GM06990 (cell line): ENCODE data around the gene SMIM17.

Source experiments
- DNase-seq: peaks from one replicate; pipeline ENCODE4 v3.0.0-alpha.2; 2011; ENCODE audit not compliant: insufficient read length; ENCODE audit errors: extremely low read depth
- H3K27me3 ChIP-seq: replicated peaks from 2 replicates; pipeline ENCODE4 v1.6.0; 2011; ENCODE audit warnings: low read length; ENCODE audit not compliant: control insufficient read depth, insufficient read depth
- H3K36me3 ChIP-seq: 2 replicates; pipeline ENCODE4 v1.5.1; 2011; ENCODE audit warnings: low read length; ENCODE audit not compliant: control insufficient read depth, insufficient read depth
- H3K4me3 ChIP-seq: replicated peaks from 2 replicates; pipeline ENCODE4 v1.5.1; 2011; ENCODE audit warnings: low read depth, mild to moderate bottlenecking, control low read depth, low read length
- TF ChIP-seq, protein P1 (sequence below): IDR thresholded peaks from 2 replicates; pipeline ENCODE4 v1.5.1; 2011; ENCODE audit warnings: low read length, control low read depth, mild to moderate bottlenecking, inconsistent platforms; ENCODE audit not compliant: insufficient read depth, poor library complexity, severe bottlenecking

Gene SMIM17

DNA sequence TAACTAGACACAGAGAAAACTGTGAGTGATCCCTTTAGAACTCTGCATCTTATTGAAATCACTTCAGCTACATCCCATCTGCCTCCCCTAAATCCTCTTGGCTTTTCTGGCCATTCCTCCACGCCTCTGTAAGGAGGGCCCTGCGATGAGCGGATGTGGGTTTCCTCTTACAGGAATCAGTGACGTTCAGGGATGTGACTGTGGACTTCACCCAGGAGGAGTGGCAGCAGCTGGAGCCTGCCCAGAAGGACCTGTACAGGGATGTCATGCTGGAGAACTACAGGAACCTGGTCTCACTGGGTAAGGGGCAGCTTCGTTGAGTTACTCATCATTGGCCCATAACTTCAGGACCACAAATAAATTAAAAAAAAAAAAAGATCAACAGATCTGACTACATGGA, 29.3 kb upstream of the SMIM17 start:
- Histone ChIP-seq H3K27me3 (no peaks in the 10 kb centered on the region), H3K4me3 (no peak overlapping the region), H3K36me3 (no peaks in the 10 kb centered on the region)
- no peak for DNase-seq
- TF ChIP-seq, protein P1, sequence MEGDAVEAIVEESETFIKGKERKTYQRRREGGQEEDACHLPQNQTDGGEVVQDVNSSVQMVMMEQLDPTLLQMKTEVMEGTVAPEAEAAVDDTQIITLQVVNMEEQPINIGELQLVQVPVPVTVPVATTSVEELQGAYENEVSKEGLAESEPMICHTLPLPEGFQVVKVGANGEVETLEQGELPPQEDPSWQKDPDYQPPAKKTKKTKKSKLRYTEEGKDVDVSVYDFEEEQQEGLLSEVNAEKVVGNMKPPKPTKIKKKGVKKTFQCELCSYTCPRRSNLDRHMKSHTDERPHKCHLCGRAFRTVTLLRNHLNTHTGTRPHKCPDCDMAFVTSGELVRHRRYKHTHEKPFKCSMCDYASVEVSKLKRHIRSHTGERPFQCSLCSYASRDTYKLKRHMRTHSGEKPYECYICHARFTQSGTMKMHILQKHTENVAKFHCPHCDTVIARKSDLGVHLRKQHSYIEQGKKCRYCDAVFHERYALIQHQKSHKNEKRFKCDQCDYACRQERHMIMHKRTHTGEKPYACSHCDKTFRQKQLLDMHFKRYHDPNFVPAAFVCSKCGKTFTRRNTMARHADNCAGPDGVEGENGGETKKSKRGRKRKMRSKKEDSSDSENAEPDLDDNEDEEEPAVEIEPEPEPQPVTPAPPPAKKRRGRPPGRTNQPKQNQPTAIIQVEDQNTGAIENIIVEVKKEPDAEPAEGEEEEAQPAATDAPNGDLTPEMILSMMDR = no peak

DNA sequence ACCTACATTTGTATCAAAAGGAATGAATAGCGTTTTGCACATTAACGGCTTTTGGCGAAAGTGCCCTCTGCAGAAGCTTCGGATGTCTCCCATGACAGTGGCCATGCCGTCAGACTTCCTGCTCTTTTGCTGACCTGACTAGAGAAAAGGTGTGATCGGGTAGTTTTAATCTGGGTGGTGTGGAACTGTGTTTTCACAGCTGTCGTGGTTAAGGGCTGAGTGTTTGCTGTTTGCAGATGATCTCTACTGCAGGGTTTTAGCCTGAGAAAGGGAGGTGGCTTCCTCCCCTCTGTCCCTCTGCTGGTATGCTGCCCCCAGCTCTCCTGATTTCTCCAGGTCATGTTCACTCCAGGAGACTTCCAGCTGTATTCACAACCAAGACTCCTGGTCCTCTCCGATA, 25.4 kb upstream of the SMIM17 start:
- H3K27me3 ChIP-seq = no peaks in the 10 kb centered on the region
- peaks cover 2% of the 10 kb centered on the region for H3K36me3 ChIP-seq
- no peak for DNase-seq
- no peak overlapping the region for H3K4me3 ChIP-seq
- TF ChIP-seq, protein P1 = no peak

GRCh38 chr19:56619121-56619520, 23.8 kb upstream of the SMIM17 start:
- peaks cover 2% of the 10 kb centered on the region for H3K36me3 ChIP-seq
- TF ChIP-seq, protein P1 = no peak
- H3K27me3 ChIP-seq = no peaks in the 10 kb centered on the region
- no peak overlapping the region for H3K4me3 ChIP-seq
- DNase-seq = no peak

GRCh38 chr19:56622374-56622773, 20.6 kb upstream of the SMIM17 start:
- Histone ChIP-seq H3K4me3 (no peak overlapping the region), H3K36me3 (peaks cover 2% of the 10 kb centered on the region), H3K27me3 (no peaks in the 10 kb centered on the region)
- TF ChIP-seq, protein P1 = no peak
- DNase-seq = no peak

GRCh38 chr19:56623006-56623405, 20.0 kb upstream of the SMIM17 start:
- DNase-seq = no peak
- Histone ChIP-seq H3K4me3 (no peak overlapping the region), H3K36me3 (peaks cover 2% of the 10 kb centered on the region), H3K27me3 (no peaks in the 10 kb centered on the region)
- TF ChIP-seq, protein P1 = no peak

DNA sequence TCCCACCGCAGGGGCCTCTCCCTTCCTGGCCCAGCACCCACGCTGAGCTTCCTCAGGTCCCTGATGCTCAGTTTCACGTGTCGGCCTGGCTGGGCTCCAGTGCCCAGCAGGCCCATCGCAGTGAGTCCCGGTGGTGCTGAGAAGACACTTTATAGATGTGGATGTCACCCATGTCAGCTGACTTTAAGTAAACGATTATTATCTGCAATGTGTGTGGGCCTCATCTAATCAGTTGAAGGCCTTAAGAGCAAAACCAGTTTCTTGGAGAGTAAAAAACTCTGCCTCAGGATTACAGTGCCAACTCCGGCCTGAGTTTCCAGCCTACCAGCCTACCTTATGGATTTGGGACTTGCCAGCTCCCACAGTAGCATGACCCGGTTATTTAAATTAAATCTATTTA, 17.3 kb upstream of the SMIM17 start:
- no peak for DNase-seq
- H3K27me3 ChIP-seq = no peaks in the 10 kb centered on the region
- TF ChIP-seq, protein P1 = no peak
- peaks cover 2% of the 10 kb centered on the region for H3K36me3 ChIP-seq
- no peak overlapping the region for H3K4me3 ChIP-seq
